Mammary epithelial cell (primary cell): Measurements from ENCODE around the gene XYLT1.

ENCODE experiments used
- CTCF ChIP-seq, 2 donors: IDR thresholded peaks in 1 of 2; conservative IDR thresholded peaks in 1 of 2; 2 replicates each; pipeline ENCODE4 v1.5.1; 2011 to 2012; ENCODE audit warnings: inconsistent platforms in 2 of 2, low read length in 2 of 2, mild to moderate bottlenecking in 2 of 2, control low read depth in 1 of 2, low read depth in 1 of 2; ENCODE audit not compliant: insufficient read depth in 1 of 2; ENCODE audit errors: extremely low read depth in 1 of 2
- EZH2 ChIP-seq: IDR thresholded peaks from 2 replicates; pipeline ENCODE4 v1.6.1; 2012; ENCODE audit warnings: low read length, inconsistent platforms, borderline replicate concordance

GRCh38 chr16:17447101-17447569 is 23.6 kb downstream of the XYLT1 start:
- no peak for TF ChIP-seq EZH2
- TF ChIP-seq CTCF (conservative IDR thresholded peaks at IDR 0.05 in 1 of 2, IDR thresholded peaks at IDR 0.05 in 1 of 2; ENCODE audit: extremely low read depth in 1 of 2, insufficient read depth in 1 of 2, low read depth in 1 of 2, low read length in 2 of 2) = no peak
